Measurements from ENCODE around the gene LPP. TPM values are rescaled to one million over a fixed set of nuclear protein-coding genes. Genes with fewer than 3 reads are reported as not detected.

Gene LPP
- total RNA-seq, 1 experiment from 2014 or later = 264 TPM

DNA sequence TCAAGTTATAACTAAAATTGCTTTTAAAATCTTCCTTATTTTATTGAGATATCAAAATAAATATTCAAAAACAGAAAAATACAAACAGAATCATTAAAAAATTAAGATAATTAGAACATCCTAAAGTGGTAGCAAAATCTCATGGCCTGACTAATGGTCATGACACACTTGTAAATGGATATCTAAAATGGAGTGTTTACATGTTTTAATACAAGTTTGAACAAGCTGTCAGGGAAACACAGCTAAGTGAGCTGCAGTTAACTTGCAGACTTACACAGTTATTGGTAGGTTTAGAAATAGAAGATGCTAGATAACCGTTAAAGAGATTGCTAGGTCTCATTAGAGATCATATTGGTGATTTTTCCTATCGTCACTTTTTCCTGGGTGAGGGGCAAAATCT, 242.3 kb downstream of the LPP start:
- no peak overlapping the region for H3K4me3 Mint-ChIP-seq (ENCODE audit: low read depth, unreplicated experiment)
- BruUV-seq (replicated peaks) = no TSS peak
- TF ChIP-seq, protein P1, sequence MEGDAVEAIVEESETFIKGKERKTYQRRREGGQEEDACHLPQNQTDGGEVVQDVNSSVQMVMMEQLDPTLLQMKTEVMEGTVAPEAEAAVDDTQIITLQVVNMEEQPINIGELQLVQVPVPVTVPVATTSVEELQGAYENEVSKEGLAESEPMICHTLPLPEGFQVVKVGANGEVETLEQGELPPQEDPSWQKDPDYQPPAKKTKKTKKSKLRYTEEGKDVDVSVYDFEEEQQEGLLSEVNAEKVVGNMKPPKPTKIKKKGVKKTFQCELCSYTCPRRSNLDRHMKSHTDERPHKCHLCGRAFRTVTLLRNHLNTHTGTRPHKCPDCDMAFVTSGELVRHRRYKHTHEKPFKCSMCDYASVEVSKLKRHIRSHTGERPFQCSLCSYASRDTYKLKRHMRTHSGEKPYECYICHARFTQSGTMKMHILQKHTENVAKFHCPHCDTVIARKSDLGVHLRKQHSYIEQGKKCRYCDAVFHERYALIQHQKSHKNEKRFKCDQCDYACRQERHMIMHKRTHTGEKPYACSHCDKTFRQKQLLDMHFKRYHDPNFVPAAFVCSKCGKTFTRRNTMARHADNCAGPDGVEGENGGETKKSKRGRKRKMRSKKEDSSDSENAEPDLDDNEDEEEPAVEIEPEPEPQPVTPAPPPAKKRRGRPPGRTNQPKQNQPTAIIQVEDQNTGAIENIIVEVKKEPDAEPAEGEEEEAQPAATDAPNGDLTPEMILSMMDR (IDR thresholded peaks at IDR 0.05; ENCODE audit: unreplicated experiment) = no peak
- no peaks in the 10 kb centered on the region for H3K27me3 Mint-ChIP-seq (ENCODE audit: unreplicated experiment)
- peaks cover 14% of the 10 kb centered on the region for H3K4me1 Mint-ChIP-seq (ENCODE audit: low read depth, unreplicated experiment)
- H3K27ac Mint-ChIP-seq (ENCODE audit: unreplicated experiment) = no peak overlapping the region
- intact Hi-C loops (cut with micrococcal nuclease; ENCODE audit: unreplicated experiment) = no loop called here
- CTCF ChIA-PET = no interaction called here
- DNase-seq = no peak
- H3K36me3 Mint-ChIP-seq (ENCODE audit: insufficient read depth, unreplicated experiment) = no peaks in the 10 kb centered on the region
- no peaks in the 10 kb centered on the region for H3K9me3 Mint-ChIP-seq (ENCODE audit: low read depth, unreplicated experiment)

DNA sequence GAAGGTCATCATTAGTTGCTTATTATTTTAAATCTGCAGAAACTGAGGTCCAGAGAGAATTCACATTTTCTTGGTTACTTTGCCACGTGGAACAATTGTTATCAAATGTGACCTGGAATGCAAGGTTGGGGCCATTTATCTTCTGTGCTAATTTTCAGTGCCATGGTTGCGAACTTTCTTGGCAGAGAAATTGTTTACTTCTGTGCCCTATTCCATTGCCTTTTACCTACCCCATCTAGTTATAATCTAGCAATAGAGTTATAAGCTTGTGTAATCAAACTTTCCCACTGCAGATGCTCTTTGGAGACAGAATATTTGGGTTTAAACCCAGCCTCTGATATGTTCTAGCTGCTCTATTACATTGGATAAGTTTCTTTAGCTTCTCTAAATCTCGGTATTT, 242.9 kb downstream of the LPP start:
- H3K27ac Mint-ChIP-seq (ENCODE audit: unreplicated experiment) = no peak overlapping the region
- CTCF ChIA-PET = no interaction called here
- no peak overlapping the region for H3K4me3 Mint-ChIP-seq (ENCODE audit: low read depth, unreplicated experiment)
- H3K9me3 Mint-ChIP-seq (ENCODE audit: low read depth, unreplicated experiment) = no peaks in the 10 kb centered on the region
- TF ChIP-seq, protein P1 (IDR thresholded peaks at IDR 0.05; ENCODE audit: unreplicated experiment) = no peak
- no peaks in the 10 kb centered on the region for H3K36me3 Mint-ChIP-seq (ENCODE audit: insufficient read depth, unreplicated experiment)
- no peak for DNase-seq
- no TSS peak for BruUV-seq (replicated peaks)
- H3K4me1 Mint-ChIP-seq (ENCODE audit: low read depth, unreplicated experiment) = peaks cover 17% of the 10 kb centered on the region
- no peaks in the 10 kb centered on the region for H3K27me3 Mint-ChIP-seq (ENCODE audit: unreplicated experiment)
- intact Hi-C loops (cut with micrococcal nuclease; ENCODE audit: unreplicated experiment) = no loop called here

DNA sequence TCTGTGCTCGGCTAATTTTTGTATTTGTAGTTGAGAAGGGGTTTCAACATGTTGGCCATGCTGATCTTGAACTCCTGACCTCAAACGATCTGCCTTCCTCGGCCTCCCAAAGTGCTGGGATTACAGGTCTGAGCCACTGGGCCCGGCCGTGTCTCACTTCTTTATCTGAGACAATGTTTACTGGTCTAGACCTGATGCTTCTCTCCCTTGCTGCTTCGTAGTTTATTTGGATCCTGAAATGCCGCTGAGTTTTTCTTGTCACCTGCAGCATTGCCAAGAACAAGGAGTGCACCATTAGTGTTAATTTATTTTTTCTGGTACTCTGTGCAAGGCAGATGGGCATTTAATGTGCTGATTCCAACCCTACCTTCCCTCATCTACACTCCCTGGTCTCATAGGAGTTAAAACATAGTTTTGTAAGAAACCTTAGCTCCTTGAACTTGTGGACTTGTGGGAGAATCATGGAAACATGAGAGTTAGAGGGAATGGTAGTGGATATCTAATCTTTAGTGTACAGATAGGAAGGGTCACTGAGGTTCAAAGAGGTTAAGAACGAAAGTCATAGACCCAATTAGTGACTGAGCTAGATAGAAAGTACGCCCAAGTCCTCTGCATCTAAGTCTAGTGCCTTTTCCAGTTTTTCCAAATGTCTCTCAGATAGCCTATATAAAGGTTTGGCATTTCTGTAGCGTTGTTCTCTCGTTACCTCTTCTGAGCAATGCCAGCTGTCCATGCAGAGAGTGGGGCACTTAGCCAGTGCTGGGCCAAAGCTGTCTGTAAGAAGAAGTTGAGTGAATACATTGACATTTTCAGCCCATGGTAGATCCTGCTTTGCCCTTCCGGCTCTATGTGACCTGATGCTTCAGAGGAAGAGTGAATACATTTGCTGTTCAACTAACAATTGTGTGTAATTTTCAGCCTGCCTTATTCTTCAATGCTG, 244.1 kb downstream of the LPP start:
- CTCF ChIA-PET = no interaction called here
- TF ChIP-seq, protein P1 (IDR thresholded peaks at IDR 0.05; ENCODE audit: unreplicated experiment) = no peak
- Mint-ChIP-seq H3K4me1 (ENCODE audit: low read depth, unreplicated experiment) (peaks cover 17% of the 10 kb centered on the region), H3K27ac (ENCODE audit: unreplicated experiment) (no peak overlapping the region), H3K4me3 (ENCODE audit: low read depth, unreplicated experiment) (no peak overlapping the region), H3K9me3 (ENCODE audit: low read depth, unreplicated experiment) (peaks cover 2% of the 10 kb centered on the region), H3K36me3 (ENCODE audit: insufficient read depth, unreplicated experiment) (no peaks in the 10 kb centered on the region), H3K27me3 (ENCODE audit: unreplicated experiment) (no peaks in the 10 kb centered on the region)
- intact Hi-C loops (cut with micrococcal nuclease; ENCODE audit: unreplicated experiment) = no loop called here
- DNase-seq = no peak
- BruUV-seq (replicated peaks) = no TSS peak

DNA sequence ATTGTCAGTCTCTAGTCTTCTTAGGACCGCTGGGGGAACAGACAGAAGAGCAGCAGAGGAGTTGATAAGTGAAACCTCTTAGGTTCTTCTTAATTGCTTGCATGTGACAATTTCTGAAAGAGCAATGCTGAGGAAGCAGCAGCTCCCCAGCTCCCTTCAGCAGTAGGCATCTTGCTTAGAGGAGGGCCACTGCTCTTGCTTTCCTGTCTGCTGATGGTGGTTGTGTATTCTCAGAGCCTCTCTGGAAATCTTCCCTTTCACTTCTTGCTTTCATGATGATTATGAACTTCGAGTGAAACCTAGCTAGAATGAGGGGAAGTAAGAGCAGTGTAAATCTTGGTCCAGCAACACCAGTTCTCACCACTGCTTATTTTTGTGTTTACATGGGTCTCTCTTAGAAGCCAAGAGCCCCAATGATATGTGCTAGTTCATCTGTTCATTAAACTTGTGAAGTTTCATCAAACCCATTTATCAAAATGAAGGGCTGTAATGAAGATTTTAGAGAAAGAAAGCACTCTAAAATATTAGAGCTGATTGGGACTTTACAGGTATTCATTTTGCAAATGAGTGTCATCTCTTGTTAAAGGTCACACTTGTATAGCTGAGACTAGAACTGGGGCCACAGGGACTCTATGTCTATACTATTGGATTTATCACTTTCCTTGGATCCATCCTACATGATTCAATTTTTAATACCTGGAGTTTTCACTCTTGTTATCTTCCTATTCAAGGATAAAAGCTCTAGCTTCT, 246.7 kb downstream of the LPP start:
- Mint-ChIP-seq H3K4me1 (ENCODE audit: low read depth, unreplicated experiment) (peaks cover 8% of the 10 kb centered on the region), H3K27ac (ENCODE audit: unreplicated experiment) (no peak overlapping the region), H3K36me3 (ENCODE audit: insufficient read depth, unreplicated experiment) (no peaks in the 10 kb centered on the region), H3K27me3 (ENCODE audit: unreplicated experiment) (no peaks in the 10 kb centered on the region), H3K4me3 (ENCODE audit: low read depth, unreplicated experiment) (no peak overlapping the region), H3K9me3 (ENCODE audit: low read depth, unreplicated experiment) (peaks cover 2% of the 10 kb centered on the region)
- TF ChIP-seq, protein P1 (IDR thresholded peaks at IDR 0.05; ENCODE audit: unreplicated experiment) = no peak
- no peak for DNase-seq
- intact Hi-C loops (cut with micrococcal nuclease; ENCODE audit: unreplicated experiment) = no loop called here
- no TSS peak for BruUV-seq (replicated peaks)
- CTCF ChIA-PET = interaction anchor here (1.1 kb wide), 1 partner anchor 15 kb away, joined by 4 read pairs; no protein-coding TSS in a partner anchor
